GM18861 (cell line): ENCODE data around the gene INO80D.
A peak's percentile ranks its signal among the peaks of the same experiment; 100 is the strongest.
"Not testable (repeated sequence)": the region's sequence is repeated elsewhere in the genome, so short reads cannot be mapped to it uniquely, and the experiment has no call there.

ENCODE experiments used
- ATAC-seq: cut with Tn5 transposase; IDR thresholded peaks from one replicate; pipeline ENCODE4 v1.9.1; 2021; ENCODE audit not compliant: unreplicated experiment

INO80D gene

GRCh38 chr2:205978728-205979127 lies 107.2 kb downstream of the INO80D start:
- ATAC-seq, result not testable (repeated sequence)

GRCh38 chr2:205977699-205978098 lies 108.3 kb downstream of the INO80D start:
- ATAC-seq, result not testable (repeated sequence)

GRCh38 chr2:205976934-205977659 lies 108.9 kb downstream of the INO80D start:
- ATAC-seq, result not testable (repeated sequence)

GRCh38 chr2:205976120-205976814 lies 109.7 kb downstream of the INO80D start:
- ATAC-seq, result no peak

- ATAC-seq, result peak; percentile 95
Measured at GRCh38 chr2:205975082-205975949, 110.7 kb downstream of the INO80D start.

GRCh38 chr2:205972113-205972512 lies 113.9 kb downstream of the INO80D start:
- no peak for ATAC-seq

- ATAC-seq, result no peak
Measured at GRCh38 chr2:205970348-205970747, 115.6 kb downstream of the INO80D start.

GRCh38 chr2:205969584-205969983 lies 116.4 kb downstream of the INO80D start:
- ATAC-seq, result peak; percentile 73

GRCh38 chr2:205967391-205968075 lies 118.4 kb downstream of the INO80D start:
- ATAC-seq, result no peak

- no peak for ATAC-seq
Measured at GRCh38 chr2:205965707-205966106, 120.3 kb downstream of the INO80D start.

GRCh38 chr2:205964111-205964761 lies 121.7 kb downstream of the INO80D start:
- no peak for ATAC-seq

GRCh38 chr2:205959521-205959920 lies 126.5 kb downstream of the INO80D start:
- ATAC-seq, result no peak

- ATAC-seq, result no peak
Measured at GRCh38 chr2:205957452-205958154, 128.4 kb downstream of the INO80D start.

- ATAC-seq, result no peak
Measured at GRCh38 chr2:205954707-205955106, 131.3 kb downstream of the INO80D start.

GRCh38 chr2:205952282-205952681 lies 133.7 kb downstream of the INO80D start:
- no peak for ATAC-seq

- no peak for ATAC-seq
Measured at GRCh38 chr2:205948883-205949282, 137.1 kb downstream of the INO80D start.

- peak; percentile 14 for ATAC-seq
Measured at GRCh38 chr2:205948496-205948837, 137.5 kb downstream of the INO80D start.

GRCh38 chr2:205947621-205948495 lies 138.1 kb downstream of the INO80D start:
- peak; percentile 91 for ATAC-seq

GRCh38 chr2:205946226-205946625 lies 139.7 kb downstream of the INO80D start:
- no peak for ATAC-seq
